Smooth muscle cell (in vitro differentiated cells): ENCODE results near the gene FOXD1. TPM values are rescaled to one million over a fixed set of nuclear protein-coding genes. Genes with fewer than 3 reads are reported as not detected.

Experiments used
- DNase-seq: peaks from one replicate; lab custom pipeline; 2025; ENCODE audit not compliant: unreplicated experiment; lab: John Stamatoyannopoulos, UW
- H2AFZ ChIP-seq: fragments of 200-600 bp; sonication (generic); 2 replicates; pipeline ENCODE4 v1.6.0; 2016; ENCODE audit warnings: antibody characterized with exemption, low read depth, mild to moderate bottlenecking
- H3F3A ChIP-seq: fragments of 200-600 bp; sonication (generic); 2 replicates; pipeline ENCODE4 v1.6.0; 2017; ENCODE audit warnings: antibody characterized with exemption, low read depth
- H3K27ac ChIP-seq: fragments of 200-600 bp; sonication (generic); 2 replicates; pipeline ENCODE4 v1.5.1; 2016; ENCODE audit warnings: low read depth, mild to moderate bottlenecking
- H3K27me3 ChIP-seq: fragments of 200-600 bp; sonication (generic); 2 replicates; pipeline ENCODE4 v1.6.1; 2016; ENCODE audit warnings: low read depth, mild to moderate bottlenecking
- H3K36me3 ChIP-seq: fragments of 200-600 bp; sonication (generic); 2 replicates; pipeline ENCODE4 v1.5.1; 2016; ENCODE audit warnings: low read depth
- H3K4me1 ChIP-seq: fragments of 200-600 bp; sonication (generic); 2 replicates; pipeline ENCODE4 v1.5.1; 2016; ENCODE audit warnings: low read depth
- H3K4me2 ChIP-seq: fragments of 200-600 bp; sonication (generic); 2 replicates; pipeline ENCODE4 v1.6.0; 2016; ENCODE audit warnings: mild to moderate bottlenecking
- H3K4me3 ChIP-seq: fragments of 200-600 bp; sonication (generic); 2 replicates; pipeline ENCODE4 v1.5.1; 2016; ENCODE audit warnings: mild to moderate bottlenecking
- H3K79me2 ChIP-seq: fragments of 200-600 bp; sonication (generic); 2 replicates; pipeline ENCODE4 v1.6.0; 2016; ENCODE audit warnings: low read depth, mild to moderate bottlenecking
- H3K9ac ChIP-seq: fragments of 200-600 bp; sonication (generic); 2 replicates; pipeline ENCODE4 v1.6.0; 2016; ENCODE audit warnings: low read depth
- H3K9me3 ChIP-seq: fragments of 200-600 bp; sonication (generic); replicated peaks from 2 replicates; pipeline ENCODE4 v1.5.1; 2016; ENCODE audit warnings: low read depth
- H4K20me1 ChIP-seq: fragments of 200-600 bp; sonication (generic); 2 replicates; pipeline ENCODE4 v1.6.0; 2016; ENCODE audit warnings: low read depth
- WGBS: methylation state at CpG from one replicate; pipeline ENCODE4 v1.1.7; 2016; ENCODE audit warnings: low lambda C conversion rate; 5-methylcytosine and 5-hydroxymethylcytosine counted together
- polyA plus RNA-seq: library from polyadenylated mRNA; unstranded; fragments of >200 nt; fragmentation: Nextera tagmentation; extraction: Ambion mirVana; gene quantifications from 2 replicates; pipeline ENCODE4 v1.2.1, GENCODE V29; 2016
- total RNA-seq: library from RNA; depleted of rRNA; stranded (reverse); fragments of >200 nt; gene quantifications from 2 replicates; pipeline ENCODE4 v1.2.3, GENCODE V29; 2014
- TF ChIP-seq, protein P1 (sequence below): fragments of 200-600 bp; sonication (generic); IDR thresholded peaks from 2 replicates; pipeline ENCODE4 v1.5.1; 2017; ENCODE audit warnings: borderline replicate concordance, mild to moderate bottlenecking, antibody characterized with exemption; ENCODE audit not compliant: insufficient read depth, poor library complexity, severe bottlenecking

Gene FOXD1
- total and polyA plus RNA-seq, 2 experiments from 2014 or later, result 9.0 to 13.8 TPM

DNA sequence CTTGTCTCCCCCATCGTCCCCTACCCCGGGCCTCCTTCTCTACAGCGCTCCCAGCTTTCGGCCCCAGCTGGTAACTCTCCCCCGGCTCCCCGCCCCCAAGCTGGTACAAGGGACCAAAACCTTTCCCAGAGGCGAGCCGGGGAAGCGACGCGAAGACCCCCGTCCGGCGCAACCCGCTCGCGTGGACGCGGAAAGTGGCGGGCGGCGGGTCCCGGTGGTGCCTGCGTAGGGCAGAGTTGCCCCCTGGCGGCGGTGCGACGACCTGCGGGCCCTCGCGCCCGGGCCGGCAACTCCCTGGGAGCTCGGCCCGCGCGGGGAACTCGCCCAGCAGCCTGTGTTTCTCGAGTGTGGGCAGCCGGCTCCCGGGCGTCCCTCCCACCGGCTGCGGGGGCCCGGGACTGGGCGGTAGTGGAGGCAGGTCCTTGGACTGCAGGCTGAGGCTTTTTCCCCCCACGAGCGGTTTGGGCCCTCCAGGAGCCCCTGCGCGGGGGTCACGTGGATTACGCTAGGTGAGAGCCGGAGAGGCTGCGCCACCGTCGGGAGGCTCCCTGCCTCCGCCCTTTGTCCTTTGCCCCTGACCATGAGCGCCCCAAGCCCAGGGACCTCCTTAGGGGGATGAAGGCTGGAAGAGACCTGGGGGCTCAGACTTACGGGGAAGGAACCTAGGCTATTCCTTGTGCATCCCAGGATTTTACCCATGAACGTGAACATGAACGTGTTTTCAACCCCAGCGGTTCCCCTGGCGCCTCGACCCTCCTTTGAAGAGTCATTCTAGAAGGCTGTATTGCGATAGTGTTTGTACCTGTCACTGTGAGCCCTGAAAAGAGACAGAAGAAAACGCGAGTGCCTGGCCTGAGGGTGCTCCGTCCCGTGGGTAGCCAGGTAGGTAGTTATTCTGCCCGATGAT is 2.9 kb upstream of the FOXD1 start:
- Histone ChIP-seq H2AFZ (peak overlapping the region; percentile 76), H3K27ac (no peak overlapping the region), H3K9me3 (no peaks in the 10 kb centered on the region), H3K4me3 (peak overlapping the region; percentile 48), H3K4me1 (peaks cover 8% of the 10 kb centered on the region), H3K9ac (no peak overlapping the region), H3K36me3 (no peaks in the 10 kb centered on the region), H3K79me2 (peaks cover 3% of the 10 kb centered on the region), H3K27me3 (peaks cover 56% of the 10 kb centered on the region), H4K20me1 (peaks cover 4% of the 10 kb centered on the region), H3K4me2 (peak overlapping the region; percentile 91), H3F3A (no peaks in the 10 kb centered on the region)
- TF ChIP-seq, protein P1, sequence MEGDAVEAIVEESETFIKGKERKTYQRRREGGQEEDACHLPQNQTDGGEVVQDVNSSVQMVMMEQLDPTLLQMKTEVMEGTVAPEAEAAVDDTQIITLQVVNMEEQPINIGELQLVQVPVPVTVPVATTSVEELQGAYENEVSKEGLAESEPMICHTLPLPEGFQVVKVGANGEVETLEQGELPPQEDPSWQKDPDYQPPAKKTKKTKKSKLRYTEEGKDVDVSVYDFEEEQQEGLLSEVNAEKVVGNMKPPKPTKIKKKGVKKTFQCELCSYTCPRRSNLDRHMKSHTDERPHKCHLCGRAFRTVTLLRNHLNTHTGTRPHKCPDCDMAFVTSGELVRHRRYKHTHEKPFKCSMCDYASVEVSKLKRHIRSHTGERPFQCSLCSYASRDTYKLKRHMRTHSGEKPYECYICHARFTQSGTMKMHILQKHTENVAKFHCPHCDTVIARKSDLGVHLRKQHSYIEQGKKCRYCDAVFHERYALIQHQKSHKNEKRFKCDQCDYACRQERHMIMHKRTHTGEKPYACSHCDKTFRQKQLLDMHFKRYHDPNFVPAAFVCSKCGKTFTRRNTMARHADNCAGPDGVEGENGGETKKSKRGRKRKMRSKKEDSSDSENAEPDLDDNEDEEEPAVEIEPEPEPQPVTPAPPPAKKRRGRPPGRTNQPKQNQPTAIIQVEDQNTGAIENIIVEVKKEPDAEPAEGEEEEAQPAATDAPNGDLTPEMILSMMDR, result peak; percentile 88
- DNase-seq, result peak; percentile 46
- 3% methylated on average over 64 of the region's 70 CpGs for WGBS

DNA sequence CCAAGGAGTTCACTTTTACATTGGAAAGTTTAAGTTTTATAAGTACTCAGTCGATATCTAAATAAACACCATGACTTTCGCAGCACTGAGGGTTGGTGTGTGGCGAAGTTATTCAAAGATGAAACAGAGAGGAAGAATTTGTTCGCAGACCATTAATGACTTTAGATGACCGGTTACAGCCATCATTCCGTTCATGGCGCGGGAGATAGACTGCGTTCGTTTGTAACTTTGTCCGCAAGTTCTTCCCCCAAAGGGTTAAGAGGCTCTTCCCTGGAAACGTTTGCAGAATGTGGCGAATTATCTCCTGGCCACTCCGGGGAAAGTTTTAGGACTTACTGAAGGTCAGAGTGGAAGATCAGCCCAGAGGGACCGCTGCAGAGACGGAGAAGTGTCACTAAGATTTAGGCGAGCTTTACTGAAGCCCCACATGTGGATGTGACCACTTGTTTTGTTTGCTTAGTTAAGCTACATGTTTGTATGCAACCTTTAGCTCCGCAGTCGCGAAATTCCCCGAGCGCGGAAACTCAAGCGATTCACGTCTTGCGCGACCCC is 2.2 kb upstream of the FOXD1 start:
- 1% methylated on average over 27 of the region's 27 CpGs for WGBS
- peak overlapping the region; percentile 76 for H2AFZ ChIP-seq
- TF ChIP-seq, protein P1, result no peak
- no peak overlapping the region for H3K9ac ChIP-seq
- H3K27ac ChIP-seq, result no peak overlapping the region
- H3K4me1 ChIP-seq, result peaks cover 15% of the 10 kb centered on the region
- H3K4me3 ChIP-seq, result peak overlapping the region; percentile 48
- no peak for DNase-seq
- no peaks in the 10 kb centered on the region for H3K36me3 ChIP-seq
- peak overlapping the region; percentile 91 for H3K4me2 ChIP-seq
- H3K9me3 ChIP-seq, result no peaks in the 10 kb centered on the region
- H4K20me1 ChIP-seq, result peaks cover 11% of the 10 kb centered on the region
- peaks cover 11% of the 10 kb centered on the region for H3K79me2 ChIP-seq
- H3K27me3 ChIP-seq, result peaks cover 63% of the 10 kb centered on the region
- no peaks in the 10 kb centered on the region for H3F3A ChIP-seq

DNA sequence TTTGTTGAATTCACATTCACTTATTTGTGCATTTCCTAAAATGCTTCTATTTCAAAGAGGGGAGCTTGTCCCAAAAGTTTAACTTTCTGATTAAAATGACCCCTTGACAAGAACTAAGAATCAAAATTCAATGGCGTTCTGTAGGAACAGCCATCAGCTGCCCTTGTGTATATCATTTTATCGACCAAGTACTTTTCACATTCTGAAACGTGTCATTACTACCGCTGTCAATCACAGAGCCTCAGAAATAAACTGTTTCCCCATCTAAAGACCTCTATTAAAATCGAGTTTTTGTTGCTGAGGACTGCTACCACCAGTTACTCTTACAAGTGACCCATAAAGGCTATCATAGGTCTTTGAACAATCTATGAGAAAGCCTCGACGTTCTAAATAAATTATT is 1.6 kb upstream of the FOXD1 start:
- H3K9me3 ChIP-seq, result no peaks in the 10 kb centered on the region
- WGBS, result 21% methylated on average over 7 of the region's 7 CpGs
- H3F3A ChIP-seq, result no peaks in the 10 kb centered on the region
- H3K4me2 ChIP-seq, result peak overlapping the region; percentile 91
- no peak overlapping the region for H3K27ac ChIP-seq
- H3K4me3 ChIP-seq, result no peak overlapping the region
- no peak for DNase-seq
- H3K4me1 ChIP-seq, result peaks cover 20% of the 10 kb centered on the region
- H4K20me1 ChIP-seq, result peaks cover 17% of the 10 kb centered on the region
- no peaks in the 10 kb centered on the region for H3K36me3 ChIP-seq
- TF ChIP-seq, protein P1, result no peak
- H2AFZ ChIP-seq, result no peak overlapping the region
- peaks cover 17% of the 10 kb centered on the region for H3K79me2 ChIP-seq
- H3K27me3 ChIP-seq, result peaks cover 69% of the 10 kb centered on the region
- H3K9ac ChIP-seq, result no peak overlapping the region
